HG02763 (cell line): ENCODE results near the gene LTA.
"Not testable (repeated sequence)": the region's sequence is repeated elsewhere in the genome, so short reads cannot be mapped to it uniquely, and the experiment has no call there.

Experiments used
- ATAC-seq: cut with Tn5 transposase; IDR thresholded peaks from one replicate; pipeline ENCODE4 v1.9.1; 2021; ENCODE audit warnings: mild to moderate bottlenecking, moderate library complexity; ENCODE audit not compliant: unreplicated experiment

Gene LTA

GRCh38 chr6:31541658-31542521 lies 30.2 kb upstream of the LTA start, which contains the start of gene DDX39B:
Gene DDX39B, minus strand, starts transcription at chr6:31542003. Its CDS starts 1,471 bp downstream, at chr6:31540532.
- peak; percentile 67 for ATAC-seq

DNA sequence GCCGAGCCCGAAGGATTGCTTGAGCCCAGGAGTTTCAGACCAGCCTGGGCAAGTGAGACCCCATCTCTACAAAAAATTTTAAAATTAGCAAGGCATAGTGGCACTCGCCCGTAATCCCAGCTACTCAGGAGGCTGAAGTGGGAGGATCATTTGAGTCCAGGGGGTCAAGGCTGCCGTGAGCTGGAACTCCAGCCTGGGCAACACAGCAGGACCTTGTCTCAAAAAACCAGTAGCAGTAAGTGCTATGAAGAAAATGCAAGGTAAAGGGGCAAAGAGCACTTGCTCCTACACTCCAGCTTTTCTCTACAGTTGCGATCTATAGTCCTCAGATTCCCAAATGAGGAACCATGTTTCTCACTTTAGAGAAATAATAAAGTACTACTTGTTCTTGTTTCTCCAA lies 28.4 kb upstream of the LTA start:
- no peak for ATAC-seq

GRCh38 chr6:31544676-31545075 lies 27.4 kb upstream of the LTA start:
- ATAC-seq, result no peak

- no peak for ATAC-seq
Observed at GRCh38 chr6:31545291-31545690, 26.8 kb upstream of the LTA start.

GRCh38 chr6:31546339-31546957 lies 25.6 kb upstream of the LTA start, which contains the start of gene ATP6V1G2:
Gene ATP6V1G2, minus strand, starts transcription at chr6:31546608. Its CDS starts 49 bp downstream, at chr6:31546559.
- ATAC-seq, result peak; percentile 41

- ATAC-seq, result peak; percentile 62
Observed at GRCh38 chr6:31546958-31547726, 24.9 kb upstream of the LTA start, which contains the start of gene NFKBIL1. Gene NFKBIL1, plus strand, starts transcription at chr6:31547608. Its CDS starts 87 bp downstream, at chr6:31547695.

- no peak for ATAC-seq
Observed at GRCh38 chr6:31547727-31548543, 24.2 kb upstream of the LTA start.

DNA sequence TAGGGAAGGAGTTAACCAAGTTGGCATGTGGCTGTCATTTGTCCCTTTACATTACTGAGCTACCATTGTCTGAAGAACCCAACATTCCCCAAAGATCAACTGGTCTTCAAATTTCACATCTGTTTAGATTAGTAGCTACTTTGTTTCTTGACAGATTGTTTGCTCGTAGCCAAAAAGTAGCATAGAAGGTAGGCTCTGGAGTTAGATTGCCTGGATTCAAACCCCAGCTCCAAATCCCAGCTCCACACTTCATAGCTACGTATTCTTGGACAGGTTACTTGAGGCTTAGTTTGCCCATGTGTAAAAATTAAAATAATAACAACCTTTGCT lies 23.6 kb upstream of the LTA start:
- ATAC-seq, result no peak

DNA sequence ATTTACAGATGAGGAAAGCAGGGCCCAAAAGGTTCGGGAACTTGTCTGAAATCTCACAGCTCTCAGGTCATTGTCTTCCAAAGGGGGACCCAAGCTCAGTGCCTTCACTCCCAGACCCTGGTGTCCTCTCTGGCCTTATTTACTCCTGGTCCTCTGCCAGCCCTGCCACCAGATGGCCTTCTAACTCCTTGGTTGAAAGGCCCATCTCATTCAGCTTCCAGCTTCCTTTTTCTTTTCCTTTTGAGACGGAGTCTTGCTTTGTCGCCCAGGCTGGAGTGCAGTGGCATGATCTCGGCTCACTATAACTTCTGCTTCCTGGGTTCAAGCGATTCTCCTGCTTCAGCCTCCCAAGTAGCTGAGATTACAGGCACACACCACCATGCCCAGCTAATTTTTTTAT lies 20.7 kb upstream of the LTA start:
- not testable (repeated sequence) for ATAC-seq

- ATAC-seq, result no peak
Observed at GRCh38 chr6:31556307-31556706, 15.8 kb upstream of the LTA start.

DNA sequence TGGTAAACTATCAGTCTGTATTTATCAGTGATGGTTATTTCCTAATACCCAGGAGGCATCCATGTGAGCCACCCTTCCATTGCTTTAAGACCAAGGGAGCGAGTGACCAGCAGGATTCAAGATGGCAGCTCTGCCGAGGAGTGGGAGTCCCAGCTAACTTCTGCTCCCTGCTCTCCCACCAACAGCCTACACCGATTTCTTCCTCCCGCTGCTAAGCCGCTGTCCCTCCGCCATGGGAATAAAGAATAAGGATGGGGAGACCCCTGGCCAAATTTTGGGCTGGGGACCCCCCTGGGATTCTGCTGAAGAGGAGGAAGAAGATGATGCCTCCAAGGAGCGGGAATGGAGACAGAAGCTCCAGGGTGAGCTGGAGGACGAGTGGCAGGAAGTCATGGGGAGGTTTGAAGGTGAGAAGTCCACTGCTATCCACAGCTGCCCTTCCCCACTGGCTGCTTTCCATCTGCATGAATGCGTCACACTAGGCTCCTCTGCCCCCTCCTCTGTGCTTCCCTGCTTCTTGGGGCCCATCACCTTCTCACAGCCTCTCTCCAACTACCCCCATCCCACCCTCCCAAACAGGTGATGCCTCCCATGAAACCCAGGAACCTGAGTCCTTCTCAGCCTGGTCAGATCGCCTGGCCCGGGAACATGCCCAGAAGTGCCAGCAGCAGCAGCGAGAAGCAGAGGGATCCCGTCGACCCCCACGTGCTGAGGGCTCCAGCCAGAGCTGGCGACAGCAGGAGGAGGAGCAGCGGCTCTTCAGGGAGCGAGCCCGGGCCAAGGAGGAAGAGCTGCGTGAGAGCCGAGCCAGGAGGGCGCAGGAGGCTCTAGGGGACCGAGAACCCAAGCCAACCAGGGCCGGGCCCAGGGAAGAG lies 14.4 kb upstream of the LTA start:
- ATAC-seq, result no peak

GRCh38 chr6:31558318-31558625 lies 13.8 kb upstream of the LTA start:
- no peak for ATAC-seq

DNA sequence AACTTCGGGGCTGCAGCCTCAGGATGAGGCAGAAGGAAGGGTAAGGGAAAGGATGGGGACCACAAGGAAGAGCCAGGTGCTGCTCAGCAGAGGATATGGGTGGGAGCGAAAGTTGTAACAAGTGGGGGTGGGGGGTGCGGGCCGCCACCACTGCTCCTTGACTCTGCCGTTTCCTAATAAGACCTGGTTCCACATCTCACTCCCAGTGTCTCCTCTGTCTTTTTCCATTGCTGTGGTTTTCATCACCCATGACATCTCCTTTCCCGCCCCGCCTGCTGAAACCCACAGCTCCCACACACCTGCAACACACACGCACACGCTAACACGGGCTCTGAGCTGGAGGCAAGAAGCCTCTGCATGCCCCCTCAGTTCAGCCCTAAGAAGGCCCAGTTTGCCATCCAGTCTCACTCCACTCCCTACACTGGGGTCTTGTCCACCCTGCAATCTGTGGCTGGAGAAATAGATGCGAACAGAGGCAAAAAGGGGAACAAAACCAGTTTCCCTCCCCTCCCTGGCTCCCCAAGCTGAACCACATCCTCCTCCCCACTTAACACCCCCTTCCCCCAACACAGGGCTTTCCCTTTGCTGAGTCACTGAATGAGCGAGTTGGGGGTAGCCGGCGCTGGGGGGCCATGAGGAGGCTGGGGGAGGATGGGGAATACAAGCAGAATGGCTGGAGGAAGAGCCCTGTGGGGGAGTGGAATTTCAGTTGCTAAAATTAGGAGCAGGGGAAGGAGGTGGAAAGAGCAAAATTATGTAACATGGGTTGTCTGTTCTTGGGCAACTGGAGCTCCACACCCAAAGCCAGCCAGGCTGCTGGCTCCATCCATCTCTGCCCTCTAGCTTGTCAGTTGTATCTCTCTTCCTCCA lies 13.2 kb upstream of the LTA start:
- ATAC-seq, result no peak

DNA sequence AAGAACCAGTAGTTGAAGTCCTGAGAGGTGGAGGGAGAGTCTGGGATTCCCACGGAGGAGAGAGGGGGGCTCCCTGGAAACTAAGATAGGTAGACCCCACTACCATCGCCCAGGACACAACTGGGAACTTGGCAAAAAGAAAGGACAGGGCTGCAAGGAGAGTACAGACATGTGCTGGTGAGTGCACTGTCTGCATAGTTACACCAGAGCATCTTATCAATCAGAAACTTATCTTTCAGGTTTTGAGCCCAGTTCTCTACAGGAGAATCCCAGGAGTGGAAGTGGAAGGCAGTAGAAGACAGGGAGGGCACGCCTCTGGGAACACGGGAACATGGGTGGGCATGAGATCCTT lies 12.5 kb upstream of the LTA start:
- no peak for ATAC-seq

- peak; percentile 69 for ATAC-seq
Observed at GRCh38 chr6:31559958-31560696, 12.0 kb upstream of the LTA start.

GRCh38 chr6:31560697-31561058 lies 11.4 kb upstream of the LTA start:
- ATAC-seq, result no peak

DNA sequence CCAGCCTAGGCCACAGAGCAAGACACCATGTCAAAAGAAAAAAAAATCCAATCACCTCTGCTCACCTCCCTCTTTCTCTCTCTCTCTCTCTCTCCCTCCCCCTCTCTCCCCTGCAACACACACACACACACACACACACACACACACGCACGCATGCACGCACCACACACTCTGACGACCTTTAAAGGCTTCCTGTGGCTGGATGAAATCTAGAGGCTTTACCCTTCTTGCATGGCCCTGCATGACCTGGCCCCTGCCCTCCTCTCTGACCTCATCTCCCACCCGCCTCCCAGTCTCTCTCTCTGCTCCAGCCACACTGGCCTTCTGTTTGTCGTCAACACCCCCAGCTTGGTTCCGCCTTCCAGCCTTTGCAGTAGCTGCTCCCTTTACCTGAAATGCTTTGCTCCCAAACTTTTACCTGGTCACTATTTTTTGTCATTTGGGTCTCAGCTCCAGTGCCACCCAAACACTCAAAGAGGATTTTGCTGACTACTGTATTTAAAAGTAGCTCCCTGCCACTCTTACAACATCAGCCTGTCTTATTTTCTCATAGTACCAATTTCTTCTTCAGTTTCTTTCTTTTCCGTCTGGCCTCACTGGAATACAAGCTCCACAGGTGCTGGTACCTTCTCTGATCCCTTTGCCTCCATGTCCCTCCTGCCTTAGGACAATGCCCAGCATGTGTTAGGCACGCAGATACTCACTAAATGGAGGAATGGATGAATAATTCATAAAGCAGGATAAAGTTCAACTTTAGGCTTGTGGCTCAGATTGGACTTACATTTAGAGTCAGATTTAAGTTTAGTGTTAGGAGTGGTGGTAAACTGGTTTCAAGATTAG lies 4.3 kb upstream of the LTA start:
- ATAC-seq, result no peak
